ENCODE data around the gene CPSF7.
"Not testable (repeated sequence)": the region's sequence is repeated elsewhere in the genome, so short reads cannot be mapped to it uniquely, and the experiment has no call there.

The CPSF7 gene

DNA sequence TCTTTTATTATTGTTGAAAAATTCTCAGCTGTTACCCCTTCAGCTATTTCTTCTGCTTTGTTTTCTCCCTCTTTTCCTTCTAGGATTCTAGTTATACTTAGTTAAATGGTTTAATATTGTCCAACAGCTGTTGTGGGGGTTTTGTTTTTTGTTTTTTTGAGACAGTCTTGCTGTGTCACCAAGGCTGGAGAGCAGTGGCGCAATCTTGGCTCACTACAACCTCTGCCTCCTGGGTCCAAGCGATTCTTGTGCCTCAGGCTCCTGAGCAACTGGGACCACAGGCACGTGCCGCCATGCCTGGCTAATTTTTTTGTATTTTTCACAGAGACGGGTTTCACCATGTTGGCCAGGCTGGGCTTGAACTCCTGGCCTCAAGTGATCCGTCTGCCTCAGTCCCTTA lies 12.8 kb upstream of the CPSF7 start:
- DNase-seq (ENCODE audit: low spot score), result no peak
- TF ChIP-seq, protein P1, sequence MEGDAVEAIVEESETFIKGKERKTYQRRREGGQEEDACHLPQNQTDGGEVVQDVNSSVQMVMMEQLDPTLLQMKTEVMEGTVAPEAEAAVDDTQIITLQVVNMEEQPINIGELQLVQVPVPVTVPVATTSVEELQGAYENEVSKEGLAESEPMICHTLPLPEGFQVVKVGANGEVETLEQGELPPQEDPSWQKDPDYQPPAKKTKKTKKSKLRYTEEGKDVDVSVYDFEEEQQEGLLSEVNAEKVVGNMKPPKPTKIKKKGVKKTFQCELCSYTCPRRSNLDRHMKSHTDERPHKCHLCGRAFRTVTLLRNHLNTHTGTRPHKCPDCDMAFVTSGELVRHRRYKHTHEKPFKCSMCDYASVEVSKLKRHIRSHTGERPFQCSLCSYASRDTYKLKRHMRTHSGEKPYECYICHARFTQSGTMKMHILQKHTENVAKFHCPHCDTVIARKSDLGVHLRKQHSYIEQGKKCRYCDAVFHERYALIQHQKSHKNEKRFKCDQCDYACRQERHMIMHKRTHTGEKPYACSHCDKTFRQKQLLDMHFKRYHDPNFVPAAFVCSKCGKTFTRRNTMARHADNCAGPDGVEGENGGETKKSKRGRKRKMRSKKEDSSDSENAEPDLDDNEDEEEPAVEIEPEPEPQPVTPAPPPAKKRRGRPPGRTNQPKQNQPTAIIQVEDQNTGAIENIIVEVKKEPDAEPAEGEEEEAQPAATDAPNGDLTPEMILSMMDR (IDR thresholded peaks at IDR 0.05), result no peak
- Histone ChIP-seq H3K4me3 (no peak overlapping the region), H3K27ac (no peak overlapping the region)

DNA sequence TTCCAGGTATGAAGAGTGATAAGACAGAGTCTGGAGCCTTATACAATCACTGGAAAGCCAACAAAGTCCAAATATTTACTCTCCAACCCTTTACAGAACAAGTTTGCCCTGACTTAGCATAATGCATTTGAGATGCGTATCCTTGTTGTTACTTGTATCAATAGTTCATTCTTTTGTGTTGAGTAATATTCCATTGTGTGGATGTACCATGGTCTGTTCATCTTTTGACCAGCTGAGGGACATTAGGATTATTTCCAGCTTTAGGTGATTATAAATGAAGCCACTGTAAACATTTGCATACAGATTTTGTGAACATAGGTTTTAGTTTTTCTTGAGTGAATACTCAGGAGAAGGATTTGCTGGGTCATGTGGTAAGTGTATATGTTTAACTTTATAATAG lies 9.8 kb upstream of the CPSF7 start:
- TF ChIP-seq, protein P1 (IDR thresholded peaks at IDR 0.05), result no peak
- DNase-seq (ENCODE audit: low spot score), result no peak
- Histone ChIP-seq H3K4me3 (no peak overlapping the region), H3K27ac (no peak overlapping the region)

DNA sequence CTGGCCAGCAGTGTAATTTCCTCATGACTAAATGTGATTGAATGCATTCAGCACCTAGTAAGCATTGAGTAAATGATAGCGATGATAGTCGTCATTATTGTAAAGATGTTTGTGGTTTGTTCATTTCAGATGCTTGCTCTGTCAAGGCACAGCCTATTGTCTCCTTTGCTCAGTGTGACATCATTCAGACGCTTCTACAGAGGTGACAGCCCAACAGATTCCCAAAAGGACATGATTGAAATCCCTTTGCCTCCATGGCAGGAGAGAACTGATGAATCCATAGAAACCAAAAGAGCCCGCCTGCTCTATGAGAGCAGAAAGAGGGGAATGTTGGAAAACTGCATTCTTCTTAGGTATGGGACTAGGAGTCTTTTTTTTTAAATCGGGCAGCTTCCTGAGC lies 7.7 kb upstream of the CPSF7 start:
- no peak for DNase-seq (ENCODE audit: low spot score)
- TF ChIP-seq, protein P1 (IDR thresholded peaks at IDR 0.05), result no peak

DNA sequence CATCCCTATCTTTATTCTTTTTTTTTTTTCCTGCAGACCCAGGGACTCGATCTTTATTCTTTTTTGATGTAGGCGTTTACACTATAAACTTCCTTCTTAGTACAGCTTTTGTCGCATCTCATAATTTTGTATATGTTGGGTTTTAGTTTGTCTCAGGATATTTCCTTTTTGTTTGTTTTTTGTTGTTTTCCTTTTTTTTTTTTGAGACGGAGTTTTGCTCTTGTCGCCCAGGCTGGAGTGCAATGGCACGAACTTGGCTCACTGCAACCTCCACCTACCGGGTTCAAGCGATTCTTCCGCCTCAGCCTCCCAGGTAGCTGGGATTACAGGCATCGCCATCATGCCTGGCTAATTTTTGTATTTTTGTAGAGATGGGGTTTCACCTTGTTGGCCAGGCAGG lies 1.1 kb upstream of the CPSF7 start:
- peak overlapping the region; percentile 92 for H3K4me3 ChIP-seq
- DNase-seq (ENCODE audit: low spot score); H3K27ac ChIP-seq: not testable (repeated sequence)

More for the DNA sequence above, 7.7 kb upstream of the CPSF7 start:
- Histone ChIP-seq H3K4me3 (no peak overlapping the region), H3K27ac (no peak overlapping the region)

DNA sequence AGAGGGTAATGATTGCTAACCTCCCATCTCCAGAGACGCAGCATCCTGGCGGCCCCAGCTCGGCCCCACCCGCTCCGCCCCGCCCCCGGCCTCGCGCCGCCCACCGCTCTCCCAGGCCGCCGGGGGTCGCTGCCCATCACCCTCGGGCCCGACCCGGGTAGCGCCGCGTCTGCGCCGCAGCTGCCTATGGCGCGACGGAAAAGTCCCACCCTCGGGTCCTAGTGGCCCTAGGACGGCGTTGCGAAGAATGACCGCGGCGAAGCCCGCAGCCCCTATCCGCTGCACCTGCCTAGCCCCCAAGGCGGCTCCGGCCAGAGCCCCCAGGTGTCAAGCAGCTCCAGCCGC lies 457 bp downstream of the CPSF7 start:
- Histone ChIP-seq H3K4me3 (peak overlapping the region; percentile 92), H3K27ac (peak overlapping the region; percentile 96 to 97)
- peak; percentile 79 for DNase-seq (ENCODE audit: low spot score)
- TF ChIP-seq, protein P1 (IDR thresholded peaks at IDR 0.05), result no peak

DNA sequence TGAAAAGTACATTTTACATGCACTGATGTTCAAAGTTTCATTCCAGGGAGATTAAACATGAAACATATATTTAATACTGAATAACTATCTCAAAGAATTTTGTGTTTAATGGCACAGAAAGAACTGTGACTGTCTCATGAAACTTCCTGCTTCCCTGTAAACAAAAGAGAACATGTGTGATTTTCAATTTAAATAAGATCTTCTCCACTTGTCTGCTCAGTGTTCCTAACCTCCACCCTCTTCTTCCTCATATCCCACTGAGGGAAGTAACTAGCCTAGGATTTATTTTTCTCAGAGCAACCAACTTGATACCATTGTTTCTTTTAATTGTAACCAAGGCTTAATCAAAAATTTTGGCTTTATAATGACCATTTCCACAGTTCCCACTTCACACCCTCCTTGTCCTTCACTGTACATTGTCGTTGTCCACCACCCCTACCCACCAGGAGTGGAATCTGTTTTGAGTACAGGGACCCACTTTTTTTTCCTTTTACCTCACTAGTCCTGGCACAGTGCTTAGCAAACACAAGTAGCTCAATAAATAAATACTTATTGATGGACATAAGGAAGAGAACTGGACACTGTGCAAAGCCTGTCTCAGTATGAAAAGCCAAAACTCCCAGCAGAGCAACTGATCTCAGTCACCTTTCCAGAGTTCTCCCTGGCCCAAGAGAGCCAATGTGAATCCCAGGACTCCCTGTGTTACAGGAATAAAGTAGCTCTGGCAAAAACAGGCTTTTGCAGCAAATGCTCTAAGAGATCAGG lies 4.2 kb downstream of the CPSF7 start:
- DNase-seq (ENCODE audit: low spot score), result no peak
- TF ChIP-seq, protein P1 (IDR thresholded peaks at IDR 0.05), result no peak
- H3K4me3 ChIP-seq, result no peak overlapping the region
- no peak overlapping the region for H3K27ac ChIP-seq

DNA sequence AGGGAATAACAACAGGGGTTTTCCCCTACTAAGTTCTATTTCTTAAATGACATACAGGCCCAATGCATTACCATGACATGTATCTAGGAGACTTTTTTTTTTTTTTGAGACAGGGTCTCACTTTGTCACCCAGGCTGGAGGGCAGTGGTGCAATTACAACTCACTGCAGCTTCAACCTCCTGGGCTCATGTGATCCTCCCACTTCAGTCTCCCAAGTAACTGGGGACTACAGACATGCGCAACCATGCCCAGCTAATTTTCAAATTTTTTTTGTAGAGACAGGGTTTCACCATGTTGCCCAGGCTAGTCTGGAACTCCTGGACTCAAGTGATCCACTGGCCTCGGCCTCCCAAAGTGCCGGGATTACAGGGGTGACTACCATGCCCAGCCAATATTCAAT lies 7.5 kb downstream of the CPSF7 start:
- no peak overlapping the region for H3K27ac ChIP-seq
- TF ChIP-seq, protein P1 (IDR thresholded peaks at IDR 0.05), result no peak
- DNase-seq (ENCODE audit: low spot score), result no peak
- no peak overlapping the region for H3K4me3 ChIP-seq

Measured in coronary artery (tissue), 2 donors.